ENCODE results near the gene EEFSEC.

- TF ChIP-seq, protein P1, sequence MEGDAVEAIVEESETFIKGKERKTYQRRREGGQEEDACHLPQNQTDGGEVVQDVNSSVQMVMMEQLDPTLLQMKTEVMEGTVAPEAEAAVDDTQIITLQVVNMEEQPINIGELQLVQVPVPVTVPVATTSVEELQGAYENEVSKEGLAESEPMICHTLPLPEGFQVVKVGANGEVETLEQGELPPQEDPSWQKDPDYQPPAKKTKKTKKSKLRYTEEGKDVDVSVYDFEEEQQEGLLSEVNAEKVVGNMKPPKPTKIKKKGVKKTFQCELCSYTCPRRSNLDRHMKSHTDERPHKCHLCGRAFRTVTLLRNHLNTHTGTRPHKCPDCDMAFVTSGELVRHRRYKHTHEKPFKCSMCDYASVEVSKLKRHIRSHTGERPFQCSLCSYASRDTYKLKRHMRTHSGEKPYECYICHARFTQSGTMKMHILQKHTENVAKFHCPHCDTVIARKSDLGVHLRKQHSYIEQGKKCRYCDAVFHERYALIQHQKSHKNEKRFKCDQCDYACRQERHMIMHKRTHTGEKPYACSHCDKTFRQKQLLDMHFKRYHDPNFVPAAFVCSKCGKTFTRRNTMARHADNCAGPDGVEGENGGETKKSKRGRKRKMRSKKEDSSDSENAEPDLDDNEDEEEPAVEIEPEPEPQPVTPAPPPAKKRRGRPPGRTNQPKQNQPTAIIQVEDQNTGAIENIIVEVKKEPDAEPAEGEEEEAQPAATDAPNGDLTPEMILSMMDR (IDR thresholded peaks at IDR 0.05; ENCODE audit: poor library complexity, severe bottlenecking): no peak
- TF ChIP-seq EZH2 (IDR thresholded peaks at IDR 0.05; ENCODE audit: borderline replicate concordance, insufficient read depth, low read length, poor library complexity, severe bottlenecking) (no peak), MXI1 (conservative IDR thresholded peaks at IDR 0.05; ENCODE audit: poor library complexity, severe bottlenecking) (no peak), EP300 (conservative IDR thresholded peaks at IDR 0.05; ENCODE audit: poor library complexity, severe bottlenecking) (no peak), REST (IDR thresholded peaks at IDR 0.05; ENCODE audit: borderline replicate concordance) (no peak)
Observed at GRCh38 chr3:128178782-128179483, 25.7 kb downstream of the EEFSEC start.

Data from neural cell (in vitro differentiated cells).